GM23248 (cell line): Measurements from ENCODE around the gene YWHAQ. TPM values are rescaled to one million over a fixed set of nuclear protein-coding genes. Genes with fewer than 3 reads are reported as not detected.
"Not testable (repeated sequence)": the region's sequence is repeated elsewhere in the genome, so short reads cannot be mapped to it uniquely, and the experiment has no call there.

Experiments used
- DNase-seq: peaks from one replicate; pipeline ENCODE4 v3.0.0-alpha.2; 2015
- H2AFZ ChIP-seq: fragments of 200-600 bp; sonication (generic); 2 replicates; pipeline ENCODE4 v1.6.1; 2016; ENCODE audit warnings: antibody characterized with exemption
- H3F3A ChIP-seq: fragments of 200-600 bp; sonication (generic); 2 replicates; pipeline ENCODE4 v1.6.1; 2016; ENCODE audit warnings: mild to moderate bottlenecking, antibody characterized with exemption, mixed run types; ENCODE audit not compliant: insufficient read depth
- H3K27ac ChIP-seq: fragments of 200-600 bp; sonication (generic); 2 replicates; pipeline ENCODE4 v1.5.1; 2016; ENCODE audit warnings: mild to moderate bottlenecking
- H3K27me3 ChIP-seq: fragments of 200-600 bp; sonication (generic); replicated peaks from 2 replicates; pipeline ENCODE4 v1.6.1; 2016; ENCODE audit warnings: mild to moderate bottlenecking; ENCODE audit not compliant: insufficient read depth
- H3K36me3 ChIP-seq: fragments of 200-600 bp; sonication (generic); 2 replicates; pipeline ENCODE4 v1.6.1; 2016; ENCODE audit warnings: low read depth, mild to moderate bottlenecking
- H3K4me1 ChIP-seq: fragments of 200-600 bp; sonication (generic); 2 replicates; pipeline ENCODE4 v1.6.1; 2016; ENCODE audit warnings: mild to moderate bottlenecking; ENCODE audit not compliant: insufficient read depth
- H3K4me2 ChIP-seq: fragments of 200-600 bp; sonication (generic); one replicate; pipeline ENCODE4 v1.6.1; 2016; ENCODE audit warnings: mild to moderate bottlenecking; ENCODE audit not compliant: unreplicated experiment
- H3K4me3 ChIP-seq: fragments of 200-600 bp; sonication (generic); 2 replicates; pipeline ENCODE4 v1.5.1; 2016; ENCODE audit warnings: mild to moderate bottlenecking
- H3K79me2 ChIP-seq: fragments of 200-600 bp; sonication (generic); 2 replicates; pipeline ENCODE4 v1.6.1; 2016; ENCODE audit warnings: mild to moderate bottlenecking; ENCODE audit not compliant: insufficient read depth
- H3K9ac ChIP-seq: fragments of 200-600 bp; sonication (generic); 2 replicates; pipeline ENCODE4 v1.6.1; 2016; ENCODE audit warnings: mild to moderate bottlenecking
- H3K9me2 ChIP-seq: fragments of 200-600 bp; sonication (generic); 2 replicates; pipeline ENCODE4 v1.6.1; 2016; ENCODE audit warnings: mixed run types, mild to moderate bottlenecking, moderate library complexity; ENCODE audit not compliant: insufficient read depth
- H3K9me3 ChIP-seq: fragments of 200-600 bp; sonication (generic); one replicate; pipeline ENCODE4 v1.6.1; 2017; ENCODE audit warnings: low read depth
- H4K20me1 ChIP-seq: fragments of 200-600 bp; sonication (generic); 2 replicates; pipeline ENCODE4 v1.6.0; 2016; ENCODE audit not compliant: insufficient read depth
- EZH2 ChIP-seq: fragments of 200-600 bp; sonication (generic); IDR thresholded peaks from 2 replicates; pipeline ENCODE4 v1.6.1; 2018; ENCODE audit warnings: antibody characterized with exemption, mild to moderate bottlenecking; ENCODE audit not compliant: insufficient read depth, poor library complexity, severe bottlenecking
- EZH2phosphoT487 ChIP-seq: fragments of 200-600 bp; sonication (generic); IDR thresholded peaks from 2 replicates; pipeline ENCODE4 v1.6.1; 2018; ENCODE audit warnings: antibody characterized with exemption, moderate library complexity, mild to moderate bottlenecking, low read depth; ENCODE audit not compliant: insufficient read depth
- WGBS, 2 experiments: methylation state at CpG; one replicate each; pipeline ENCODE4 v1.1.6; 2015 to 2017; ENCODE audit warnings: low lambda C conversion rate in 2 of 2, low coverage in 1 of 2; ENCODE audit errors: missing lambda C conversion rate in 2 of 2; 5-methylcytosine and 5-hydroxymethylcytosine counted together
- in situ Hi-C: fragments of 300-500 bp; cut with MboI; formaldehyde crosslinking; loops from 2 replicates; pipeline ENCODE4 v1.15.0; 2020
- polyA plus RNA-seq: library from polyadenylated mRNA; unstranded; fragments of >200 nt; fragmentation: Nextera tagmentation; extraction: Ambion mirVana; gene quantifications from 2 replicates; pipeline ENCODE4 v1.2.1, GENCODE V29; 2016
- total RNA-seq: library from RNA; depleted of rRNA; stranded (reverse); fragments of >200 nt; shearing (Covaris generic); gene quantifications from 2 replicates; pipeline ENCODE4 v1.2.3, GENCODE V29; 2014

Gene YWHAQ
- total and polyA plus RNA-seq, 2 experiments from 2014 or later: 400 to 694 TPM

GRCh38 chr2:9630117-9630735 lies 571 bp downstream of the YWHAQ start:
- H2AFZ ChIP-seq: no peak overlapping the region
- in situ Hi-C loops: no loop called here
- peak overlapping the region; percentile 92 for H3K4me2 ChIP-seq
- H3K36me3 ChIP-seq: peaks cover 20% of the 10 kb centered on the region
- H3K4me3 ChIP-seq: peak overlapping the region; percentile 94
- peak overlapping the region; percentile 97 for H3K9ac ChIP-seq
- 1% methylated on average over 17 to 62 of the region's 67 CpGs for WGBS, 2 experiments
- no peaks in the 10 kb centered on the region for H3K27me3 ChIP-seq
- H3K9me2 ChIP-seq: no peaks in the 10 kb centered on the region
- peaks cover 12% of the 10 kb centered on the region; the same call in 1 of the 2 replicates for H4K20me1 ChIP-seq
- peaks cover 45% of the 10 kb centered on the region for H3F3A ChIP-seq
- H3K4me1 ChIP-seq: peaks cover 38% of the 10 kb centered on the region
- no peaks in the 10 kb centered on the region for H3K9me3 ChIP-seq
- H3K79me2 ChIP-seq: peaks cover 52% of the 10 kb centered on the region
- no peak for TF ChIP-seq EZH2phosphoT487
- no peak for TF ChIP-seq EZH2
- peak; percentile 88 for DNase-seq
- peak overlapping the region; percentile 95 for H3K27ac ChIP-seq

- peaks cover 20% of the 10 kb centered on the region for H3K36me3 ChIP-seq
- H3K9me3 ChIP-seq: no peaks in the 10 kb centered on the region
- H3K79me2 ChIP-seq: peaks cover 59% of the 10 kb centered on the region
- DNase-seq: peak; percentile 91
- H3K27ac ChIP-seq: peak overlapping the region; percentile 95
- H3K4me3 ChIP-seq: peak overlapping the region; percentile 94
- TF ChIP-seq EZH2: no peak
- no peak for TF ChIP-seq EZH2phosphoT487
- peak overlapping the region; percentile 97 for H3K9ac ChIP-seq
- H4K20me1 ChIP-seq: peaks cover 12% of the 10 kb centered on the region; the same call in 1 of the 2 replicates
- in situ Hi-C loops: no loop called here
- peak overlapping the region; percentile 92 for H3K4me2 ChIP-seq
- H3K27me3 ChIP-seq: no peaks in the 10 kb centered on the region
- no peak overlapping the region for H2AFZ ChIP-seq
- 1% methylated on average over 20 of the region's 20 CpGs for WGBS, 2 experiments
- no peaks in the 10 kb centered on the region for H3K9me2 ChIP-seq
- peaks cover 45% of the 10 kb centered on the region for H3F3A ChIP-seq
- peaks cover 39% of the 10 kb centered on the region for H3K4me1 ChIP-seq
Measured at GRCh38 chr2:9629222-9630116, 1.3 kb downstream of the YWHAQ start.

GRCh38 chr2:9627310-9627709 lies 3.5 kb downstream of the YWHAQ start:
- peaks cover 81% of the 10 kb centered on the region for H3K79me2 ChIP-seq
- peaks cover 52% of the 10 kb centered on the region for H3F3A ChIP-seq
- H3K9ac ChIP-seq: peak overlapping the region; percentile 4; the same call in 1 of the 2 replicates
- H4K20me1 ChIP-seq: peaks cover 19% of the 10 kb centered on the region; the same call in 1 of the 2 replicates
- peak; percentile 46 for DNase-seq
- no peaks in the 10 kb centered on the region for H3K9me2 ChIP-seq
- H2AFZ ChIP-seq: no peak overlapping the region
- H3K4me1 ChIP-seq: peaks cover 39% of the 10 kb centered on the region
- H3K27ac ChIP-seq: peak overlapping the region; percentile 95; the same call in 1 of the 2 replicates
- H3K4me2 ChIP-seq: peak overlapping the region; percentile 92
- peaks cover 20% of the 10 kb centered on the region for H3K36me3 ChIP-seq
- H3K27me3 ChIP-seq: no peaks in the 10 kb centered on the region
- TF ChIP-seq EZH2 (no peak), EZH2phosphoT487 (no peak)
- H3K4me3 ChIP-seq: peak overlapping the region; percentile 94
- in situ Hi-C loops: no loop called here
- H3K9me3 ChIP-seq: no peaks in the 10 kb centered on the region
- 53 to 60% methylated on average over 2 of the region's 2 CpGs for WGBS, 2 experiments

- no peak overlapping the region for H3K9ac ChIP-seq
- DNase-seq: no peak
- H3K9me2 ChIP-seq: no peaks in the 10 kb centered on the region
- no peak overlapping the region for H3K4me3 ChIP-seq
- H3K36me3 ChIP-seq: peaks cover 15% of the 10 kb centered on the region
- peaks cover 100% of the 10 kb centered on the region for H3K79me2 ChIP-seq
- H3K27ac ChIP-seq: no peak overlapping the region
- H3K4me1 ChIP-seq: peaks cover 47% of the 10 kb centered on the region
- TF ChIP-seq EZH2phosphoT487: no peak
- TF ChIP-seq EZH2: no peak
- H2AFZ ChIP-seq: no peak overlapping the region
- peaks cover 31% of the 10 kb centered on the region for H4K20me1 ChIP-seq
- H3K27me3 ChIP-seq: no peaks in the 10 kb centered on the region
- in situ Hi-C loops: no loop called here
- H3F3A ChIP-seq: peaks cover 60% of the 10 kb centered on the region
- no peak overlapping the region for H3K4me2 ChIP-seq
- H3K9me3 ChIP-seq: no peaks in the 10 kb centered on the region
- 86 to 87% methylated on average over 9 of the region's 9 CpGs for WGBS, 2 experiments
Measured at GRCh38 chr2:9623151-9623550, 7.6 kb downstream of the YWHAQ start.

GRCh38 chr2:9621655-9622054 lies 9.1 kb downstream of the YWHAQ start:
- H3K27ac ChIP-seq, H3K27me3 ChIP-seq, H3K9me2 ChIP-seq, H3K9ac ChIP-seq, H3K9me3 ChIP-seq, H3K36me3 ChIP-seq, in situ Hi-C loops, H3K4me3 ChIP-seq, H2AFZ ChIP-seq, H3K4me2 ChIP-seq, DNase-seq: not testable (repeated sequence)
- Histone ChIP-seq H3K79me2 (peaks cover 100% of the 10 kb centered on the region), H3K4me1 (peaks cover 39% of the 10 kb centered on the region), H4K20me1 (peaks cover 28% of the 10 kb centered on the region), H3F3A (peaks cover 55% of the 10 kb centered on the region)
- 88 to 90% methylated on average over 6 of the region's 6 CpGs for WGBS, 2 experiments
